H1 (cell line): ENCODE measurements around the gene SNRPA1. TPM values are rescaled to one million over a fixed set of nuclear protein-coding genes. Genes with fewer than 3 reads are reported as not detected.
A peak's percentile ranks its signal among the peaks of the same experiment; 100 is the strongest.

ENCODE experiments used
- CTCF ChIA-PET: fragments of 300-600 bp; sonication (Branson Sonifier 250); formaldehyde crosslinking; loops from one replicate; lab custom pipeline; 2021; ENCODE audit not compliant: partially characterized antibody; lab: Charles Lee
- POLR2A ChIA-PET: fragments of 300-600 bp; sonication (Branson Sonifier 250); formaldehyde crosslinking; loops from one replicate; lab custom pipeline; 2021; ENCODE audit warnings: inconsistent platforms; ENCODE audit not compliant: partially characterized antibody; lab: Charles Lee
- DNase-seq, 2 experiments: peaks; one replicate each; pipeline versions ENCODE4 v3.0.0 to v3.0.0-alpha.2; 2010 to 2022; ENCODE audit warnings: low spot score in 2 of 2, low read depth in 1 of 2, mixed read lengths in 1 of 2
- FAIRE-seq: peaks from 2 replicates; lab custom pipeline; 2011; peaks lifted over from hg19 to GRCh38; lab: Jason Lieb, UNC
- H2AFZ ChIP-seq: 2 replicates; pipeline ENCODE4 v1.8.1; 2012; ENCODE audit warnings: low read length, inconsistent platforms
- H2AK5ac ChIP-seq: 2 replicates; pipeline ENCODE4 v1.6.1; 2013; ENCODE audit warnings: low read depth, low read length
- H2BK120ac ChIP-seq: replicated peaks from 2 replicates; pipeline ENCODE3; 2013; ENCODE audit warnings: low read depth, low read length, inconsistent platforms
- H2BK12ac ChIP-seq: 2 replicates; pipeline ENCODE4 v1.6.1; 2013; ENCODE audit warnings: low read depth, low read length
- H2BK15ac ChIP-seq: 2 replicates; pipeline ENCODE4 v1.6.1; 2013; ENCODE audit warnings: low read length
- H2BK20ac ChIP-seq: 2 replicates; pipeline ENCODE4 v1.6.1; 2013; ENCODE audit warnings: low read length
- H2BK5ac ChIP-seq: 2 replicates; pipeline ENCODE4 v1.6.1; 2013; ENCODE audit warnings: low read depth, low read length
- H3K14ac ChIP-seq: 2 replicates; pipeline ENCODE4 v1.6.1; 2013; ENCODE audit warnings: inconsistent platforms; ENCODE audit not compliant: insufficient read length
- H3K18ac ChIP-seq: 2 replicates; pipeline ENCODE4 v1.6.1; 2013; ENCODE audit warnings: low read length; ENCODE audit errors: extremely low read depth
- H3K23ac ChIP-seq: 2 replicates; pipeline ENCODE4 v1.6.1; 2013; ENCODE audit warnings: inconsistent platforms; ENCODE audit not compliant: insufficient read length
- H3K23me2 ChIP-seq: 2 replicates; pipeline ENCODE4 v1.6.1; 2013; ENCODE audit warnings: low read depth, low read length
- H3K27ac ChIP-seq: 2 replicates; pipeline ENCODE4 v1.6.1; 2011; ENCODE audit warnings: low read depth, low read length, inconsistent platforms
- H3K27me3 ChIP-seq, 4 experiments: replicated peaks in 1 of 4; 1 replicate in 1 of 4; 2 replicates in 3 of 4; pipeline versions ENCODE4 v1.6.1 to v1.8.1; 2011 to 2013; ENCODE audit warnings: low read length in 3 of 4, mild to moderate bottlenecking in 3 of 4, inconsistent platforms in 2 of 4, mixed read lengths in 2 of 4, moderate library complexity in 1 of 4; ENCODE audit not compliant: control insufficient read depth in 3 of 4, insufficient read depth in 3 of 4; ENCODE audit errors: extremely low read depth in 1 of 4
- H3K36me3 ChIP-seq, 4 experiments: 2 replicates each; pipeline versions ENCODE4 v1.6.1 to v1.8.1; 2011 to 2013; ENCODE audit warnings: mild to moderate bottlenecking in 4 of 4, low read length in 3 of 4, moderate library complexity in 2 of 4, control low read depth in 1 of 4, inconsistent platforms in 1 of 4; ENCODE audit not compliant: insufficient read depth in 4 of 4, control insufficient read depth in 2 of 4
- H3K4ac ChIP-seq: replicated peaks from 2 replicates; pipeline ENCODE3; 2013; ENCODE audit warnings: low read length, low read depth, mixed read lengths, inconsistent platforms; ENCODE audit not compliant: insufficient read length
- H3K4me1 ChIP-seq, 4 experiments: replicated peaks in 1 of 4; 1 replicate in 1 of 4; 2 replicates in 3 of 4; pipeline versions ENCODE4 v1.6.1 to v1.8.1; 2011 to 2013; ENCODE audit warnings: low read length in 3 of 4, inconsistent platforms in 2 of 4, mixed read lengths in 1 of 4; ENCODE audit not compliant: insufficient read depth in 4 of 4, control insufficient read depth in 3 of 4
- H3K4me2 ChIP-seq, 2 experiments: 2 replicates each; pipeline versions ENCODE4 v1.6.1 to v1.8.1; 2011 to 2013; ENCODE audit warnings: low read depth in 2 of 2, low read length in 2 of 2, control low read depth in 1 of 2, inconsistent platforms in 1 of 2, mild to moderate bottlenecking in 1 of 2; ENCODE audit not compliant: insufficient read depth in 1 of 2
- H3K4me3 ChIP-seq, 4 experiments: fragments of 200-600, 300-600 bp in 1 of 4; sonication (generic), shearing (Covaris generic), sonication (Bioruptor Twin) in 1 of 4; 2 replicates each; pipeline versions ENCODE4 v1.5.1 to v1.8.1; 2011 to 2016; ENCODE audit warnings: low read length in 4 of 4, low read depth in 3 of 4, control low read depth in 2 of 4, inconsistent platforms in 2 of 4, mild to moderate bottlenecking in 2 of 4, mixed read lengths in 1 of 4, moderate library complexity in 1 of 4; ENCODE audit not compliant: insufficient read depth in 2 of 4; ENCODE audit errors: extremely low read depth in 1 of 4
- H3K56ac ChIP-seq: replicated peaks from 2 replicates; pipeline ENCODE3; 2013; ENCODE audit warnings: low read depth, mild to moderate bottlenecking, mixed read lengths, low read length, inconsistent platforms; ENCODE audit not compliant: insufficient read length
- H3K79me1 ChIP-seq: 2 replicates; pipeline ENCODE4 v1.6.1; 2013; ENCODE audit warnings: low read depth, low read length, control low read depth
- H3K79me2 ChIP-seq, 2 experiments: 2 replicates each; pipeline versions ENCODE4 v1.6.1 to v1.8.1; 2012 to 2013; ENCODE audit warnings: low read length in 2 of 2, mild to moderate bottlenecking in 2 of 2, inconsistent platforms in 1 of 2; ENCODE audit not compliant: insufficient read depth in 2 of 2, control insufficient read depth in 1 of 2
- H3K9ac ChIP-seq, 4 experiments: replicated peaks in 1 of 4; 1 replicate in 1 of 4; 2 replicates in 3 of 4; pipeline versions ENCODE4 v1.6.1 to v1.8.1; 2011 to 2013; ENCODE audit warnings: low read depth in 3 of 4, low read length in 3 of 4, control low read depth in 2 of 4, mild to moderate bottlenecking in 2 of 4, moderate library complexity in 2 of 4, inconsistent platforms in 1 of 4; ENCODE audit errors: extremely low read depth in 1 of 4
- H3K9me3 ChIP-seq, 2 experiments: 2 replicates each; pipeline versions ENCODE4 v1.6.1 to v1.8.1; 2012 to 2013; ENCODE audit warnings: mild to moderate bottlenecking in 2 of 2, moderate library complexity in 2 of 2, control low read depth in 1 of 2, inconsistent platforms in 1 of 2, low read depth in 1 of 2, low read length in 1 of 2, mixed read lengths in 1 of 2; ENCODE audit not compliant: insufficient read depth in 2 of 2
- H4K20me1 ChIP-seq, 2 experiments: replicated peaks in 1 of 2; 2 replicates each; pipeline versions ENCODE3 to v1.8.1; 2011 to 2013; ENCODE audit warnings: inconsistent platforms in 2 of 2, low read length in 2 of 2, mild to moderate bottlenecking in 1 of 2; ENCODE audit not compliant: insufficient read depth in 2 of 2, control insufficient read depth in 1 of 2
- H4K5ac ChIP-seq: 2 replicates; pipeline ENCODE4 v1.6.1; 2013; ENCODE audit warnings: low read length, low read depth, mixed read lengths, inconsistent platforms; ENCODE audit not compliant: insufficient read length
- H4K8ac ChIP-seq: 2 replicates; pipeline ENCODE4 v1.8.0; 2013; ENCODE audit warnings: mild to moderate bottlenecking, moderate library complexity, low read length, inconsistent platforms; ENCODE audit not compliant: insufficient read depth; ENCODE audit errors: extremely low read depth
- H4K91ac ChIP-seq: replicated peaks from 2 replicates; pipeline ENCODE3; 2013; ENCODE audit warnings: low read length, mixed read lengths, inconsistent platforms; ENCODE audit not compliant: insufficient read length
- RAD21 ChIP-seq, 2 experiments: IDR thresholded peaks in 1 of 2; conservative IDR thresholded peaks in 1 of 2; 2 replicates each; pipeline ENCODE4 v1.6.1; 2011; ENCODE audit warnings: low read depth in 2 of 2, low read length in 2 of 2, improper control_type of control experiment in 1 of 2, inconsistent platforms in 1 of 2, mild to moderate bottlenecking in 1 of 2, moderate library complexity in 1 of 2
- TEAD4 ChIP-seq: IDR thresholded peaks from 2 replicates; pipeline ENCODE4 v1.6.1; 2012; ENCODE audit warnings: low read depth, low read length, inconsistent platforms, mixed read lengths
- YY1 ChIP-seq: IDR thresholded peaks from 2 replicates; pipeline ENCODE4 v1.6.1; 2011; ENCODE audit warnings: low read depth, mild to moderate bottlenecking, low read length
- ZNF274 ChIP-seq: IDR thresholded peaks from 2 replicates; pipeline ENCODE4 v1.7.0; 2012; ENCODE audit warnings: low read length, borderline replicate concordance; ENCODE audit errors: extremely low read depth
- WGBS, 2 experiments: shearing (Covaris generic) in 1 of 2; methylation state at CpG; one replicate each; pipeline versions ENCODE4 v1.1.6 to v1.1.7; 2013 to 2015; ENCODE audit warnings: low lambda C conversion rate in 2 of 2, mixed read lengths in 2 of 2, inconsistent platforms in 1 of 2, low coverage in 1 of 2, missing lambda C conversion rate in 1 of 2; ENCODE audit not compliant: insufficient replicate concordance in 2 of 2, insufficient coverage in 1 of 2, insufficient read length in 1 of 2; ENCODE audit errors: extremely low coverage in 1 of 2, missing lambda C conversion rate in 1 of 2; 5-methylcytosine and 5-hydroxymethylcytosine counted together
- polyA plus RNA-seq, 7 experiments: library from polyadenylated mRNA; depleted of rRNA in 3 of 7; stranded (reverse) in 5 of 7; unstranded in 2 of 7; fragments of >200 nt in 5 of 7; fragments of 200-250 nt in 2 of 7; gene quantifications; 1 replicate in 5 of 7; 2 replicates in 1 of 7; 4 replicates in 1 of 7; pipeline versions ENCODE4 v1.2.1 to v1.2.3, GENCODE V29; 2011 to 2013; ENCODE audit warnings: missing spikeins in 2 of 7, mixed read lengths in 2 of 7
- total RNA-seq: library from RNA; stranded (reverse); fragmentation: NEBNext Ultra II Directional; extraction: Animal tissue kit (Norgen Biotek cat#: 25700); gene quantifications from 2 replicates; pipeline ENCODE4 v1.2.1, GENCODE V29; 2021

Gene SNRPA1
- total and polyA plus RNA-seq, 2 of the 8 experiments (the other 6 are each of a cell fraction or from before 2014, with no cell fraction given), result 140 to 221 TPM

DNA sequence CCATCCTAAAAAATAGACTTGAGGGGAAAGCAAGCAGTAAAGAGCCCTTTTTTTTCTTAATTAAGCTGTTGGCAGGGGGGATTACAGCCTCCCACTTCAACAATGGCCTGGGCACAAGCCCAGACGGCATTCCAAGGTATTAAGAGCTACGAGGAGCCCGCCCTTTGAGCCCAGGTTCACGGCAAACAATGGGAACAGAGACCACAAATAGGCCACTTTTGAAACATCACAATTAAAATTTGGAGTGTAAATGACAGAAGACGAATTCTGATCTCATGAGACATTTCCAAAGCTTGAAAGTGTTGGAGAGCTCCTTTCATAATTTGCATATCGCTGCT is 52.1 kb downstream of the SNRPA1 start:
- no peak overlapping the region for H2BK120ac ChIP-seq
- FAIRE-seq (no peak), DNase-seq (no peak)
- no peak overlapping the region for H3K4me3 ChIP-seq
- no peak overlapping the region for H2BK15ac ChIP-seq
- H3K18ac ChIP-seq, result no peak overlapping the region
- no peak overlapping the region for H3K23ac ChIP-seq
- H2BK5ac ChIP-seq, result no peak overlapping the region
- H3K4me2 ChIP-seq, result no peak overlapping the region
- H2BK20ac ChIP-seq, result no peak overlapping the region
- peaks cover 33 to 42% of the 10 kb centered on the region in 2 experiments for H4K20me1 ChIP-seq
- H3K9me3 ChIP-seq, result no peaks in the 10 kb centered on the region
- H4K91ac ChIP-seq, result no peak overlapping the region
- 86% methylated on average over 6 of the region's 6 CpGs; no CpG with 5 or more reads in 1 of the 2 experiments for WGBS, 2 experiments
- H2AK5ac ChIP-seq, result no peak overlapping the region
- no peak overlapping the region for H3K9ac ChIP-seq
- no peaks in the 10 kb centered on the region for H3K23me2 ChIP-seq
- H3K4me1 ChIP-seq, result peaks cover 3 to 23% (median 12%) of the 10 kb centered on the region in 4 experiments; a peak in 5 of 7 replicates
- H3K4ac ChIP-seq, result no peak overlapping the region
- TF ChIP-seq TEAD4, result 0 out of 2 replicates have a peak, but pooled peaks have one; percentile 34
- no peak for TF ChIP-seq YY1
- TF ChIP-seq RAD21 (IDR thresholded peaks at IDR 0.05 in 1 of 2, conservative IDR thresholded peaks at IDR 0.05 in 1 of 2; ENCODE audit: low read depth in 2 of 2, low read length in 2 of 2), result no peak
- no peak for TF ChIP-seq ZNF274
- H4K5ac ChIP-seq, result no peak overlapping the region
- ChIA-PET CTCF (interaction anchor here (0.6 to 3.9 kb wide), 10 partner anchors 21 to 234 kb away, joined by 3 to 16 read pairs (median 4); no protein-coding TSS in a partner anchor), POLR2A (interaction anchor here (0.7 to 2.9 kb wide), 2 partner anchors 10 to 22 kb away, joined by 3 to 18 read pairs; partner anchors contain the start of gene CHSY1)
- H3K27ac ChIP-seq, result no peak overlapping the region
- H2BK12ac ChIP-seq, result no peak overlapping the region
- no peak overlapping the region for H4K8ac ChIP-seq
- H3K36me3 ChIP-seq, result peaks cover 0 to 2% (median under 1%) of the 10 kb centered on the region in 4 experiments; a peak in 1 of 8 replicates
- H3K79me1 ChIP-seq, result peaks cover 16% of the 10 kb centered on the region
- H3K14ac ChIP-seq, result no peak overlapping the region
- peaks cover 59 to 100% of the 10 kb centered on the region in 2 experiments for H3K79me2 ChIP-seq
- H3K27me3 ChIP-seq, result no peaks in the 10 kb centered on the region
- H2AFZ ChIP-seq, result no peak overlapping the region
- H3K56ac ChIP-seq, result no peak overlapping the region
